ENCODE data around the gene PRICKLE4.

The PRICKLE4 gene

GRCh38 chr6:41739041-41739440, 41.5 kb upstream of the PRICKLE4 start:
- H3K9me3 ChIP-seq (ENCODE audit: control insufficient read depth, insufficient read depth, low read depth, low read length): no peaks in the 10 kb centered on the region
- ChIA-PET CTCF (interaction anchor here (1.0 kb wide), 1 partner anchor 39 kb away, joined by 3 read pairs; no protein-coding TSS in a partner anchor), POLR2A (no interaction called here)
- H3K4me1 ChIP-seq (ENCODE audit: control insufficient read depth, insufficient read depth, low read length): no peaks in the 10 kb centered on the region
- H3K4me3 ChIP-seq (ENCODE audit: low read depth, low read length): no peak overlapping the region
- TF ChIP-seq ZNF561 (tag by site-specific recombination; IDR thresholded peaks at IDR 0.05; ENCODE audit: borderline replicate concordance) (no peak), ZBTB26 (tag by site-specific recombination; optimal IDR thresholded peaks at IDR 0.05) (no peak), PRDM10 (tag by site-specific recombination; IDR thresholded peaks at IDR 0.05) (no peak), ZNF248 (tag by site-specific recombination; IDR thresholded peaks at IDR 0.05) (no peak), ZNF274 (IDR thresholded peaks at IDR 0.05; ENCODE audit: low read length) (no peak), ZNF274 (tag by site-specific recombination; IDR thresholded peaks at IDR 0.05; ENCODE audit: borderline replicate concordance) (no peak), ZNF830 (tag by site-specific recombination; IDR thresholded peaks at IDR 0.05; ENCODE audit: low read depth) (no peak), ZNF324 (tag by site-specific recombination; IDR thresholded peaks at IDR 0.05) (no peak), ZNF792 (tag by site-specific recombination; IDR thresholded peaks at IDR 0.05) (no peak), ZNF214 (tag by site-specific recombination; IDR thresholded peaks at IDR 0.05; ENCODE audit: borderline replicate concordance) (no peak), ZNF596 (tag by site-specific recombination; IDR thresholded peaks at IDR 0.05) (no peak), ZNF391 (tag by site-specific recombination; IDR thresholded peaks at IDR 0.05; ENCODE audit: borderline replicate concordance, low read depth) (no peak), ZNF791 (tag by site-specific recombination; IDR thresholded peaks at IDR 0.05) (no peak), ZNF530 (tag by site-specific recombination; IDR thresholded peaks at IDR 0.05; ENCODE audit: low read depth) (no peak), ZNF114 (tag by site-specific recombination; IDR thresholded peaks at IDR 0.05) (no peak), ZBTB11 (tag by site-specific recombination; conservative IDR thresholded peaks at IDR 0.05; ENCODE audit: low read depth) (no peak)
- H3K27ac ChIP-seq (ENCODE audit: extremely low read depth, low read depth, low read length): no peak overlapping the region
- H3K36me3 ChIP-seq (ENCODE audit: control insufficient read depth in 2 of 2, insufficient read depth in 1 of 2, low read length in 2 of 2): no peaks in the 10 kb centered on the region
